Hepatocyte (in vitro differentiated cells): ENCODE data around the gene NOTUM.

ENCODE experiments used
- EZH2 ChIP-seq: fragments of 200-600 bp; sonication (generic); IDR thresholded peaks from 2 replicates; pipeline ENCODE4 v1.6.1; 2016; ENCODE audit warnings: antibody characterized with exemption, mild to moderate bottlenecking, borderline replicate concordance
- TF ChIP-seq, protein P1 (sequence below): fragments of 200-600 bp; sonication (generic); IDR thresholded peaks from 2 replicates; pipeline ENCODE4 v1.5.1; 2016; ENCODE audit warnings: antibody characterized with exemption, mild to moderate bottlenecking; ENCODE audit not compliant: poor library complexity

DNA sequence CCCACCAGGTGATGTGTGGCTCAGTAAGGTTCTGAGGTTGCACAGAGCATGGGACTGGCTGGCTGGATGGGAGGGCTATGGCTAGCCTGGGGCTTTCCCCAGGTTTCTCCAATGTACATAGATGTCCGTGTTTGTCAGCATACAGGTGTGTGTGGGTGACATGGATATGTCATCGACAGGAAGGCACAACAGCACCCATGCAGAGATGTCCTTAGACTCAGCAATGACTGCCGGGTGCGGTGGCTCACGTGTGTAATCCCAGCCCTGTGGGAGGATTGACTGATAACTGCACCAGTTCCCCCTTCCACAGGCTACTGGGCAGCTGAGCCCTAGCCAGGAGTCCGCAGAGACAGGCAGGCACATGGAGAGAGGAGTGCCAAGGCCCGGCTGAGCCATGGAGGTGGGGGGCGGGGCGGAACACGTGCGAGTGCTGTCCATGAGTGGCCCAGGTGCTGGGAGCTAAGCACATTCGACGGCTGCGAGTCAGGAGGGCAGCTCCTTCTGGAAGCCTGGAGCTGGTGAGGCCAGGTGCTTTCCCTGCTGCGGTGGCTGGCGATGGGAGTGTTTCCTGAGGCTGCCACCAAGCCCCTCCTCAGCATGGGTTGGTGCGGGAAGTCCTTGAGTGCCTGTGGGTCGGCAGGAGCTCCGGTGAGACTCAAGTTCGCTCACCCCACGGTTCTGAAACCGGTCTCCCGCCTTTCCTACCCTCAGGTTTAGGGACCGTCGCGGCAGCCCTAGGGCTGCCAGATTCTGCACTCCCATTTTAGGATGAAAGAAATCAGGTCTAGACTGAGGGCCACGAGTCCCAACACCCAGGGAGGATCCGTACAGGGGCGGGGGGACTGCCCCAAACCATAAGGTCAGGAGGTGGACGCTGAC, 15.6 kb upstream of the NOTUM start:
- TF ChIP-seq, protein P1, sequence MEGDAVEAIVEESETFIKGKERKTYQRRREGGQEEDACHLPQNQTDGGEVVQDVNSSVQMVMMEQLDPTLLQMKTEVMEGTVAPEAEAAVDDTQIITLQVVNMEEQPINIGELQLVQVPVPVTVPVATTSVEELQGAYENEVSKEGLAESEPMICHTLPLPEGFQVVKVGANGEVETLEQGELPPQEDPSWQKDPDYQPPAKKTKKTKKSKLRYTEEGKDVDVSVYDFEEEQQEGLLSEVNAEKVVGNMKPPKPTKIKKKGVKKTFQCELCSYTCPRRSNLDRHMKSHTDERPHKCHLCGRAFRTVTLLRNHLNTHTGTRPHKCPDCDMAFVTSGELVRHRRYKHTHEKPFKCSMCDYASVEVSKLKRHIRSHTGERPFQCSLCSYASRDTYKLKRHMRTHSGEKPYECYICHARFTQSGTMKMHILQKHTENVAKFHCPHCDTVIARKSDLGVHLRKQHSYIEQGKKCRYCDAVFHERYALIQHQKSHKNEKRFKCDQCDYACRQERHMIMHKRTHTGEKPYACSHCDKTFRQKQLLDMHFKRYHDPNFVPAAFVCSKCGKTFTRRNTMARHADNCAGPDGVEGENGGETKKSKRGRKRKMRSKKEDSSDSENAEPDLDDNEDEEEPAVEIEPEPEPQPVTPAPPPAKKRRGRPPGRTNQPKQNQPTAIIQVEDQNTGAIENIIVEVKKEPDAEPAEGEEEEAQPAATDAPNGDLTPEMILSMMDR = no peak
- no peak for TF ChIP-seq EZH2
